ENCODE measurements around the gene ARHGAP26. TPM values are rescaled to one million over a fixed set of nuclear protein-coding genes. Genes with fewer than 3 reads are reported as not detected.
A peak's percentile ranks its signal among the peaks of the same experiment; 100 is the strongest.

ARHGAP26 gene
- total and polyA plus RNA-seq, 12 donors, result 7.5 to 45.8 (median 37.2) TPM

DNA sequence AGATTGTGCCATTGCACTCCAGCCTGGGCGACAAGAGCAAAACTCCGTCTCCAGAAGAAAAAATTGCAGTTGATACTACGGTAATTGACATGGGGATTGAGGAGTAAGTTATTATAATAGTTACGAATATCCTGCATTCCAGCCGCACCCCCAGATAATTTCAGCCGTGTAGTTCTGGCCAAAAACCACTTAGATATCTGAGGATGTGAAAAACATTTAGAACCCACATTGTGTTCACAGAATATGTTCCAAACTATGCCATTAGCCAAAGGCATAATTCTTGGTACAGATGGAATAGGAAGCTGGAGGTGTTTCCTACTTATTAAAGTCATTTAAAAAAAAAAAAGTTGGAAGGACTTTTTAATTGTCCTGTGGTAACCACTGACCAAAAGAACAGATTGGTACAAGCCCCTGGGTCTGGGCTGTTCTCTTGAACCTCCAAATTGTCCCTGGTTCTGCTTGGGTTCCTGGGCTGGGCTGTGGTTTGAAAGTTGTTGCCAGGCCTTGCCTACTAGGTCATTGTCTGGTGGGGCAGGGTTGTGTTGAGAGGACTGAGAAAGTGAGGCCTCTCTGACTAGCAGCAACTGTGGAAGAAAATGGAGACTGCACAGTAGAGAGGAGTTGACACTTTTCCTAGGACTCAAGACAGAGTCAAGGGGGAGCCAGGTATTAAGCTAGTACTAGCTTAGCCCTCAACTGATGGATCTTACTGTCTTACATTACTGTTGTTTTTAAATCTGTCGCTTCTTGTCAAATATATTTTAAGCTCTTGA, 434.5 kb downstream of the ARHGAP26 start:
- no peaks in the 10 kb centered on the region for H3K36me3 ChIP-seq
- H3K9me3 ChIP-seq, result peaks cover 0 to 9% (median 0%) of the 10 kb centered on the region in 11 donors
- peak overlapping the region in 7 of 10 donors; percentile 23 to 67 (median 55) for H3K27ac ChIP-seq
- H3K4me3 ChIP-seq, result no peak overlapping the region
- 60 to 61% methylated on average over 7 of the region's 7 CpGs for whole genome bisulfite sequencing, 2 donors
- TF ChIP-seq, protein P1, sequence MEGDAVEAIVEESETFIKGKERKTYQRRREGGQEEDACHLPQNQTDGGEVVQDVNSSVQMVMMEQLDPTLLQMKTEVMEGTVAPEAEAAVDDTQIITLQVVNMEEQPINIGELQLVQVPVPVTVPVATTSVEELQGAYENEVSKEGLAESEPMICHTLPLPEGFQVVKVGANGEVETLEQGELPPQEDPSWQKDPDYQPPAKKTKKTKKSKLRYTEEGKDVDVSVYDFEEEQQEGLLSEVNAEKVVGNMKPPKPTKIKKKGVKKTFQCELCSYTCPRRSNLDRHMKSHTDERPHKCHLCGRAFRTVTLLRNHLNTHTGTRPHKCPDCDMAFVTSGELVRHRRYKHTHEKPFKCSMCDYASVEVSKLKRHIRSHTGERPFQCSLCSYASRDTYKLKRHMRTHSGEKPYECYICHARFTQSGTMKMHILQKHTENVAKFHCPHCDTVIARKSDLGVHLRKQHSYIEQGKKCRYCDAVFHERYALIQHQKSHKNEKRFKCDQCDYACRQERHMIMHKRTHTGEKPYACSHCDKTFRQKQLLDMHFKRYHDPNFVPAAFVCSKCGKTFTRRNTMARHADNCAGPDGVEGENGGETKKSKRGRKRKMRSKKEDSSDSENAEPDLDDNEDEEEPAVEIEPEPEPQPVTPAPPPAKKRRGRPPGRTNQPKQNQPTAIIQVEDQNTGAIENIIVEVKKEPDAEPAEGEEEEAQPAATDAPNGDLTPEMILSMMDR (IDR thresholded peaks at IDR 0.05), result no peak
- H3K4me1 ChIP-seq, result peaks cover 5 to 78% (median 63%) of the 10 kb centered on the region in 9 donors
- ATAC-seq (peak in 5 of 8 donors; percentile 12 to 50 (median 24)), DNase-seq (no peak)
- intact Hi-C loops (cut with DNase I), result loop anchor here in 5 of 10 donors (5.0 to 10.0 kb wide), 3 partner anchors 193 to 200 kb away; partner anchors contain the start of gene NR3C1 (in 4 of the 5)
- H3K27me3 ChIP-seq, result no peaks in the 10 kb centered on the region

DNA sequence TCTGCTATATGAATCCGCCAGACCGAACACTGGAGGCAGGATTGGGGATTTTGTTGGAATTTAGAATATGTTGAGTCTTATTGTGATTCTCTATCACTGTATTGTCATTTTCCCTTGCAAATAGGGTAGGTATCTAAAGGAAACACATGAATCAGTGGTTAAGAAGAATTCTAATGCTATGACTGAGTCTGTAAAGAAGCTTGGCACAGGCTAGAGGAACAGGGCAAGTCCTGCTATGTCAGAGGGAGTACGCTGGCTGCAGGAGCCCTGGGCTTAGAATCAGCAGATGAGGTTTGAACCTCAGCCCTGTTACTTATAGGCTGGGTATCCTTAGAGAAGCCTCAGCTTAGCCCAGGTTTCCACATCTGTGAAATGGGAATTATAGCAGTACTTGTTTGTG, 435.2 kb downstream of the ARHGAP26 start:
- intact Hi-C loops (cut with DNase I), result loop anchor here in 4 of 10 donors (5.0 to 10.0 kb wide), 2 partner anchors 197 to 199 kb away; partner anchors contain the start of gene NR3C1 (in 4 of the 4)
- DNase-seq, result no peak
- Histone ChIP-seq H3K4me3 (no peak overlapping the region), H3K9me3 (peaks cover 0 to 9% (median 0%) of the 10 kb centered on the region in 11 donors), H3K36me3 (peaks cover 0 to 7% (median 0%) of the 10 kb centered on the region in 9 donors), H3K27ac (peak overlapping the region in 4 of 10 donors; percentile 11 to 67 (median 51)), H3K4me1 (peaks cover 5 to 73% (median 57%) of the 10 kb centered on the region in 9 donors), H3K27me3 (no peaks in the 10 kb centered on the region)
- 82 to 87% methylated on average over 3 of the region's 3 CpGs for WGBS, 2 donors
- peak in 4 of 8 donors; percentile 25 to 43 (median 36) for ATAC-seq
- TF ChIP-seq, protein P1 (IDR thresholded peaks at IDR 0.05), result peak in 1 of 9 donors; percentile 5

DNA sequence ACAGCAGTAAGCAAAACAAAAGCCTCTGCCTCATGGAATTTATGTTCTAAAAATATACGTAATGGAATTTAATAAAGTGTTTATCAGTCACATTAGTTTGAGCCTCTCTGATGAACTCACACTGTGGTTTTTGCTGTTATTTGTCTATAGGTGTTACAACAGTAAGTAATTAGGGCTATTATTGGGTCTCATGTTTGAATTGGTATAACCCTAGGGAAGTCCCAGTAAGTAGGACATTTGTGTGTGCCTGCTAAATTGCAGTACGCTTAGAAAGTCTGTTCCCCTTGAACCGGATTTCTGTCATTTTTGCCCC, 435.7 kb downstream of the ARHGAP26 start:
- WGBS, 2 donors, result 78 to 84% methylated on average over 3 of the region's 3 CpGs

More for the DNA sequence above, 435.7 kb downstream of the ARHGAP26 start:
- Histone ChIP-seq H3K4me1 (peaks cover 5 to 72% (median 53%) of the 10 kb centered on the region in 9 donors), H3K4me3 (no peak overlapping the region), H3K27ac (peak overlapping the region in 1 of 10 donors; percentile 67), H3K9me3 (peaks cover 0 to 9% (median 0%) of the 10 kb centered on the region in 11 donors), H3K36me3 (peaks cover 0 to 8% (median 0%) of the 10 kb centered on the region in 9 donors), H3K27me3 (no peaks in the 10 kb centered on the region)
- intact Hi-C loops (cut with DNase I), result loop anchor here in 4 of 10 donors (5.0 to 10.0 kb wide), 2 partner anchors 196 to 199 kb away; partner anchors contain the start of gene NR3C1 (in 4 of the 4)
- no peak for ATAC-seq
- TF ChIP-seq, protein P1 (IDR thresholded peaks at IDR 0.05), result no peak
- DNase-seq, result no peak

All from heart right ventricle (tissue), 16 donors.